Body of pancreas (tissue), 4 donors: ENCODE data around the gene SETBP1.

Experiments used
- CTCF ChIP-seq, 7 experiments: fragments of 450-650 bp in 4 of 7; fragments of 200-600 bp in 3 of 7; sonication (generic) in 3 of 7; IDR thresholded peaks; one replicate each; pipeline ENCODE4 v1.5.1; 2016 to 2019; ENCODE audit warnings: antibody characterized with exemption in 7 of 7
- POLR2A ChIP-seq, 3 donors: fragments of 450-650 bp; IDR thresholded peaks; one replicate each; pipeline ENCODE4 v1.6.1; 2016; ENCODE audit warnings: antibody characterized with exemption in 3 of 3, mild to moderate bottlenecking in 2 of 3

DNA sequence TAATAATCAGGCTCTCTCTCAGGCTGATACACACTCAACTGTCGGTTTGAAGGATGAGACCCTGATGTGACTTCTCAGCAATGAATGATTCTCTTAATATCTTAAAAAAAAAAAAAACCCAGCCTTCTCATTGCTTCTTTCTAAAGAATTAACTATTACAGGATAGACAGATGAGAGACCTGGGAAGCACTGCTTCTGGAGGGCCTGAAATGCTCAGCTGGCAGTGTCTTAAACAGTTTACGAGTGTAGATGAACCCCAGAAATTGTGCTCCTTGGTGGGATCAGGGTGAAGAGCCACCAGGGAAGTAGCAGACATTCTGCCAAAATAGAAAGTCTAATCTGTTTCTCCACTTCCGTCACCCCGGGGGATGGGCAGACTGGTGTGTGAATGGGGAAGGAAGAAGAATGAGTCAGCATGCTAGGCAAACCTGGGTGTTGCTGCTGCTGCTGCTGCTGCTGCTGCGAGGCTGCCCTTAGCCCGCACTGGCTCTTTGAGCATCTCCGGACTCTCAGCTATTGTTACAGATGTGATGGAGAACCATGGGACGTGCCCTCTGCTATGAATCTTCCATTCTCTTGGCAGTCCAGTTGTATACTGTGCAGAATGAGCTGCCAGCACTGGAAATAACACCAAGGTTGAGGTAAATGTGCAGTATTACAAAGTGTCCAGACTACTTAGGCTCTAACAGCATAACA, 158.4 kb downstream of the SETBP1 start:
- TF ChIP-seq CTCF (IDR thresholded peaks at IDR 0.05): no peak
- no peak for TF ChIP-seq POLR2A (IDR thresholded peaks at IDR 0.05)
